ENCODE measurements around the gene ACSS1.
"Not testable (repeated sequence)": the region's sequence is repeated elsewhere in the genome, so short reads cannot be mapped to it uniquely, and the experiment has no call there.

The ACSS1 gene

DNA sequence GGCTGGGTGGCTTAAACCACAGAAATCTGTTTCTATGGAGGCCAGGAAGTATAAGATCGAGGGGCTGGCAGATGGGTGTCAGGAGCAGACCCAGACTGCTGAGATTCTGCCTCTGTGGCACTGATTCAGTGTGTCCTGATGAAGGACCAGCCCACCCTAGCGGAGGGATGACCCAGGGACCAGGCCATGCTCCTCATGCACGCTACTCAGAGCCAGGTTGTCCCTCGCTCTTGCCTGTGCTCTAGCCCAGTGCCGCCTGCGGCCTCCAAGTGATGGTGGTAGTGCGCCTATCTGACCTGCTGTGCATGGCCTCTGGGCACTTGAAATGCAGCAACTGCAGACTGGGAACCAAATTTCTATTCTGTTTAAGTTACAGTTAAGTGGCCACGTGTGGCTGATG lies 52.3 kb downstream of the ACSS1 start:
- no peaks in the 10 kb centered on the region for H3K9me3 ChIP-seq (ENCODE audit: severe bottlenecking)
- H3K27ac ChIP-seq, result no peak overlapping the region
- no peak for DNase-seq
- no peaks in the 10 kb centered on the region for H3K27me3 ChIP-seq (ENCODE audit: insufficient read depth, low read depth, severe bottlenecking)
- H3K36me3 ChIP-seq, result no peaks in the 10 kb centered on the region
- TF ChIP-seq, protein P1, sequence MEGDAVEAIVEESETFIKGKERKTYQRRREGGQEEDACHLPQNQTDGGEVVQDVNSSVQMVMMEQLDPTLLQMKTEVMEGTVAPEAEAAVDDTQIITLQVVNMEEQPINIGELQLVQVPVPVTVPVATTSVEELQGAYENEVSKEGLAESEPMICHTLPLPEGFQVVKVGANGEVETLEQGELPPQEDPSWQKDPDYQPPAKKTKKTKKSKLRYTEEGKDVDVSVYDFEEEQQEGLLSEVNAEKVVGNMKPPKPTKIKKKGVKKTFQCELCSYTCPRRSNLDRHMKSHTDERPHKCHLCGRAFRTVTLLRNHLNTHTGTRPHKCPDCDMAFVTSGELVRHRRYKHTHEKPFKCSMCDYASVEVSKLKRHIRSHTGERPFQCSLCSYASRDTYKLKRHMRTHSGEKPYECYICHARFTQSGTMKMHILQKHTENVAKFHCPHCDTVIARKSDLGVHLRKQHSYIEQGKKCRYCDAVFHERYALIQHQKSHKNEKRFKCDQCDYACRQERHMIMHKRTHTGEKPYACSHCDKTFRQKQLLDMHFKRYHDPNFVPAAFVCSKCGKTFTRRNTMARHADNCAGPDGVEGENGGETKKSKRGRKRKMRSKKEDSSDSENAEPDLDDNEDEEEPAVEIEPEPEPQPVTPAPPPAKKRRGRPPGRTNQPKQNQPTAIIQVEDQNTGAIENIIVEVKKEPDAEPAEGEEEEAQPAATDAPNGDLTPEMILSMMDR (IDR thresholded peaks at IDR 0.05; ENCODE audit: low read depth, low read length), result no peak
- H3K4me3 ChIP-seq (ENCODE audit: low read depth, low read length), result no peak overlapping the region

DNA sequence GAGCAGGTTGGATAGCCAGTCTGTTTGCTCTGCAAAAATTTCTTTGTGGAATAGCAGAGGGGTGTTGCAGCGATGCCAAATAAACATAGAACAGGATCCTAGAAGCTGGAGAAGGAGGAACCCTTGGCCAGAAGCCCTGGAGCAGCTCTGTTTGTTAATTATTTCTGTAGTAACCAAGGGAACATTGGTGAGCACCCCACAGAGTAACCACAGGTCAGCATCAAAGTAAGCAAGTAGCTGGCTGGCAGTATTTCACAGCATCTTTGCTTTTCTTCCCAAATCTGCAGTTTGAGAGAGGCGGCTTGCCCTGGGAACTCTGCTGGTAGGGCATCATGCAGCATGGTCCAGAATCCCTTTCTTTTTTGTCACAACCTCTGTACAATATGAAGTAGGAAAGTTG lies 52.7 kb downstream of the ACSS1 start:
- Histone ChIP-seq H3K9me3 (ENCODE audit: severe bottlenecking) (no peaks in the 10 kb centered on the region), H3K27me3 (ENCODE audit: insufficient read depth, low read depth, severe bottlenecking) (no peaks in the 10 kb centered on the region), H3K36me3 (no peaks in the 10 kb centered on the region), H3K27ac (no peak overlapping the region), H3K4me3 (ENCODE audit: low read depth, low read length) (no peak overlapping the region)
- TF ChIP-seq, protein P1 (IDR thresholded peaks at IDR 0.05; ENCODE audit: low read depth, low read length), result no peak
- DNase-seq, result no peak

DNA sequence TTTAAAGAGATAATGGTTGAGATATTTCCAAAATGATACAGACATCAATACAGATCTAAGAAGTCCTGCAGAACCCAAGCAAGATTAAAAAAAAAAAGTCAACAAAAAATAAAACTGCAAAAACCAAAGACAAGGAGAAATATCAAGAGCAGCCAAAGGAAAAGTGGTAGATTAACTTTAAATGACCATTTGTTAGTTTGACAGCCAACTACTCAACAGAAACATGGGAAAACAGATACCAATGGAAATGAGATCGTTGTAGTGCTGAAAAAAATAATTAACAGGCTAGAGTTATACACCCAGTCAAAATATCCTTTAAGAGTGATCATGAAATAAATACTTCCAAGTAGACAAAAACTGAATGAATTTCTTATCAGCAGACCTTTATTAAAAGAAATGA lies 54.9 kb downstream of the ACSS1 start:
- no peak overlapping the region for H3K27ac ChIP-seq
- H3K4me3 ChIP-seq (ENCODE audit: low read depth, low read length), result no peak overlapping the region
- no peak for DNase-seq
- H3K9me3 ChIP-seq (ENCODE audit: severe bottlenecking), result no peaks in the 10 kb centered on the region
- H3K36me3 ChIP-seq, result no peaks in the 10 kb centered on the region
- H3K27me3 ChIP-seq (ENCODE audit: insufficient read depth, low read depth, severe bottlenecking), result no peaks in the 10 kb centered on the region
- TF ChIP-seq, protein P1 (IDR thresholded peaks at IDR 0.05; ENCODE audit: low read depth, low read length), result no peak

DNA sequence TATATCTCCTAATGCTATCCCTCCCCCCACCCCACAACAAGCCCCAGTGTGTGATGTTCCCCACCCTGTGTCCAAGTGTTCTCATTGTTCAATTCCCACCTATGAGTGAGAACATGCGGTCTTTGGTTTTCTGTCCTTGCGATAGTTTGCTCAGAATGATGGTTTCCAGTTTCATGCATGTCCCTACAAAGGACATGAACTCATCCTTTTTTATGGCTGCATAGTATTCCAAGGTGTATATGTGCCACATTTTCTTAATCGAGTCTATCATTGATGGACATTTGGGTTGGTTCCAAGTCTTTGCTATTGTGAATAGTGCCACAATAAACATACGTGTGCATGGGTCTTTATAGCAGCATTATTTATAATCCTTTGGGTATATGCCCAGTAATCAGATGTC lies 56.6 kb downstream of the ACSS1 start:
- not testable (repeated sequence) for H3K27me3 ChIP-seq (ENCODE audit: insufficient read depth, low read depth, severe bottlenecking); H3K9me3 ChIP-seq (ENCODE audit: severe bottlenecking); DNase-seq; H3K27ac ChIP-seq; H3K36me3 ChIP-seq; H3K4me3 ChIP-seq (ENCODE audit: low read depth, low read length)

DNA sequence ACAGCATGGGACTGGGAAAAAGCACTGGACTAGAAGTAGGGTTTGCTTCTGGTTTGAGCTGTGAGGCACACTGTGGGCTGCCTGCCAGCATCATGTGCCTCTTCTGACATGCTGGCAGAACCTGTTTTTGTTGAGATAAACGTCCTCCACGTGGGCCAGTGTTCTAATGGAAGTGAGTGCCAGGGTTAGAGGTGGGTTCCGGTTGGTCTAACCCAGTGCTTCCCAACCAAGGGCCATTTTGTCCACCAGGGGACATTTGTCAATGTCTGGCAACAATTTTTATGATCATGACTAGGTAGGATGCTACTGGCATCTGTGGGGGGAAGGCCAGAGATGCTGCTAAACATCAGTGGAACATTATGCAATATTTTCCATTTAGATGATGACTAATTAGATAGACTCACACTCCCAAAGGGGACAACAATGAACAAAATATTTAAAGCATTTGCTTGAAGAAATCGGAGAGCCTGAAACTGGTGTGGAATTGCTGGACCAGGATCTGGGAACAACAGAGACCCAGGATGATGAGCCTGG lies 57.6 kb downstream of the ACSS1 start:
- H3K27ac ChIP-seq, result no peak overlapping the region
- H3K36me3 ChIP-seq, result no peaks in the 10 kb centered on the region
- no peak for DNase-seq
- H3K4me3 ChIP-seq (ENCODE audit: low read depth, low read length), result no peak overlapping the region
- no peaks in the 10 kb centered on the region for H3K9me3 ChIP-seq (ENCODE audit: severe bottlenecking)
- TF ChIP-seq, protein P1 (IDR thresholded peaks at IDR 0.05; ENCODE audit: low read depth, low read length), result no peak
- H3K27me3 ChIP-seq (ENCODE audit: insufficient read depth, low read depth, severe bottlenecking), result no peaks in the 10 kb centered on the region

DNA sequence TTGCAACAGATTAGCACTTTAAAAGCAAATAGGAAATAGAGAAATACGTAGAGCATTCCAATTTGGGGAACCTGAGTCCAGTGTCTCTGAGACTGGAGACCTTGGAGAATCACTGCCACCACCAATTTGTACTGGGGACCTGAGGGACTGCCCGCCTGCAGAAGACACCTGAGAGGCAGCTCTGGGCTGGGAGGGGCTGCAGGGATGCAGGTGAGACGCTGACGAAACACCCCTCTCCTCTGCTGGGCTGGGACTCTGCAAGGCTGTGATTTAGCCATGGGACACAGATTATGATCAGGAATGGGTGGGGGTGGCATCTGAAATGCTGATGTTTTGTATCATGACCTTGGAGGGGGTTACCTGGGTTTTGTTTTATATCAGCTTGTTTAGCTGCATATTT lies 58.4 kb downstream of the ACSS1 start:
- TF ChIP-seq, protein P1 (IDR thresholded peaks at IDR 0.05; ENCODE audit: low read depth, low read length), result no peak
- no peak for DNase-seq
- Histone ChIP-seq H3K9me3 (ENCODE audit: severe bottlenecking) (no peaks in the 10 kb centered on the region), H3K36me3 (no peaks in the 10 kb centered on the region), H3K27ac (no peak overlapping the region), H3K27me3 (ENCODE audit: insufficient read depth, low read depth, severe bottlenecking) (no peaks in the 10 kb centered on the region), H3K4me3 (ENCODE audit: low read depth, low read length) (no peak overlapping the region)

Data from WERI-Rb-1 (cell line).